Activated CD4-positive, alpha-beta T cell treated with anti-CD3 and anti-CD28 coated beads, Interleukin-2, Interleukin-4, amounts not matched to agents 100 ng/mL and 50 ng/mL, durations not matched to agents 16 hours and 8 hours (primary cell): ENCODE data around the gene ZNF592.
"Not testable (repeated sequence)": the region's sequence is repeated elsewhere in the genome, so short reads cannot be mapped to it uniquely, and the experiment has no call there.

ENCODE experiments used
- DNase-seq: peaks from one replicate; pipeline ENCODE4 v3.0.0-alpha.2; 2020; ENCODE audit warnings: low spot score

Gene ZNF592

DNA sequence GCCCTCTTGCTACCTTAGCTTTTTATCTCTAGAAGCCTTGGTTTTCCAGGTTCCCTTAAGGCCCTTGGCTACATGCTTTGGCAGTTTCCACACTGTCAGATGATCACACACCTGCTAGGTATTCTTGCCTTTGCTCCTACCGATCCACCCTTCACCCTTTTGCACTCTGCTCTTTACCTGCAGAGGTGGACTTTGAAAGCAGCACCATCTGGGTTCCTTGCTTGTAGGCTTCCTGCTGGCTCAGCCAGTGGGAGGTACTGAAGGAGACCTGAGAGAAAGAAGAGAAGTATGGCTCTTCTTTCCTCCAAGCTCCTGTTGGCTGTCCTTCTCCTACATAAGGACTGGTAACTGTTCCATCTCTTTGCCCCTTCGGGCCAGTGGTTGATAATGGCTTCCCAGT is 7.3 kb upstream of the ZNF592 start:
- no peak for DNase-seq

DNA sequence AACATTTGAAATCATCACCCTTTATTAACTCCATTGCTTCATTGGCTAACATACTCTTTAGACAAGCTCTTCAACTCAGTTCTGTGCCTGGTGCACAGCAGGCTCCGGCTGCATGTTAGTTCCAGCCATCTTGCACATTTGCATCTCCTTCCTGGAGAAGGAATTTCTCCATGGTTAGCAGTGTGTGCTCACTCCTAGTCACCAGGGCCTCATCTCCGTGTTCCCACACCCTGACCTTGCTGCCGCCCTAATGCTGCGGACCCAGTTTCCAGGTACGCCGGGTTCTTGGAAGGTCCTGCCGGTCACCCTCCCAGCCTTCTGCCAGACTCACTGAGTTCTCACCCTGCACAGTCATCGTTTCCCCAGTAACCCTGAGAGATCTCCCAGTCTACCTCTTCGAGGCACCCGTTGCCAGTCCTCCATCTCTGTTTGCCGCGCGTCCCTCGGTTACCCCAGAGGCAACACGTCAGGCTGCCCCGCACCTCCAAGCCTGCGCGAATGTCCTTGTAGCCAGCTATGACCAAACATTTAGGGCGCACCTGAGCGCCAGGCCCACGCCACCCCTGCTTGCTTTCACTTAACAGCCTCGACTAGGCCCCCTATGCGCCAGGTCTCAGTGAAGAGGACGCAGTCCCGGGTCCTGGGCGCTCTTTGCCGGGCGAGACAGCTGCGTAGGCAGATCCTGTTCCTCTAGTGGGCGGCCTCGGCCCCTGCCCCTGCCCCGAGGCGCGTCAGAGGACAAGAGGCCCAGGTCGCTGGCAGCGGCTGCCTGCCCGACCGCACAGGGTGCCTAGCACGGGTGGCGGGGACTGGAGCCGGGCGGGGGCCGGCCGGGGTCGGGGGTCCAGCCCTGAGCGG is 747 bp upstream of the ZNF592 start:
- peak; percentile 64 for DNase-seq

DNA sequence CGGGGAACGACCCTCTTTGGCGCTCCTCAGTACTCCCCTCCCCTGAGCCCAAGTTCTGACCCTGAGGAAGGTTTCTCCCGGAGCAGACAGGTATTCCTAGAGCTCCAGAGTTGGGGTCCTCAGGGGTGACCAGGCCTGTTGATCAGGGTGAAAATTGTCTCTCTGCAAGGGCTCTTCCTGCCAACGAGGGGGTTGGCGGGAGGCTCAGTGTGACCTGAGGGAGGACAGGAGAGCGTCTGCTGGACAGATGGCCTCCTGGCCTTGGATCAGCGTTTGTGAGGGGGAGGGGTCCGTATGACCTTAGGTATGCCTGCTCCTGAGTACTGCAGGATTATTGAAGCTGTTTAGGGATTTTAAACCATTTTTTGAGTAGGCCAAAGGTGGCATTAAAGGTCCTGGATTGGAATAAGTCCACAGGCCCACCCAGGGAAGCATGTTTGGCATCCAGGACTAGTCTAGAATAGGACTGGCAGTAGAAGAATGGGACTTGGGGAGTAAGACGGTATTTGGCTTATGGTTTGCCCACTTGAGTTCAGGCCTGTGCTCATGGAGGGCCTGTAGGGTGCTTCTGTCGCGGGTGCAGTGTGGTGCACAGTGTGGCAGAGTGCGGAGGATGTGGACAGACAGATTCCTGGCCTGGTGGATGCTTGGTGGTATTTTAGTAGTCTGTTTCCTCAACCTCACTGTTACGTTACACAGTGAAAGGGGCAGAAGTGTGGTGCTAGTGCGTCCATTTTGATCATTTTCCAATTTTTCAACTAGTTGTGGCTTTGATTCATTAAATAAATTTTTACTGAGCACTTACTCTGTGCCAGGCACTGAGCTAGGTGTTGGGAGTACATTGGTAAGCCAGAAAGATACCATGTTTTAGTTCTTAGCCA is 959 bp downstream of the ZNF592 start:
- peak; percentile 65 for DNase-seq

DNA sequence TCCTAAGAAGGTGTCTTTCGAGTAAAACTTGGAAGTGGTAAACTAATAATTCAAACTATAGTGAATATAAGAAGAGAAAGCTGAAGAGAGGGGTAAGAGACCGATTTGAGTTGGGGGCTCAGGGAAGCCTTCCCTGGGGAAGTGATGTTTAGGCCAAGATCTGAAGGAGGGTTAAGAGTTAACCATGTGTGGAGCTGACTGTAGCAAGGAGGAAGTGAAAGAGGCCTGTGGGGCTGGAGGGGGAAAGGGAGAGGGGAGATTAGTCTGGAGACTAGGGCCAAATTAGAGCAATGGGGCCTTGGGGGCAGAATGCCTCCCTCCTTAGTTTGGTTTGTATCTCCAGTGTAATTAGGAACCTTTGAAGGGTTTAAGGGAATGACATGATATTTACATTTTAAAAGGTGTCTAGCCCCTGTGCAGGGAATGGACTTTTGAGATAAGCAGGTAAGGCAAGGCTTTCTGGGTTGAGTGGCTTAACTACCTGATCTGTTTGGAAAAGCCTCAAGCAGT is 2.2 kb downstream of the ZNF592 start:
- DNase-seq, result no peak

DNA sequence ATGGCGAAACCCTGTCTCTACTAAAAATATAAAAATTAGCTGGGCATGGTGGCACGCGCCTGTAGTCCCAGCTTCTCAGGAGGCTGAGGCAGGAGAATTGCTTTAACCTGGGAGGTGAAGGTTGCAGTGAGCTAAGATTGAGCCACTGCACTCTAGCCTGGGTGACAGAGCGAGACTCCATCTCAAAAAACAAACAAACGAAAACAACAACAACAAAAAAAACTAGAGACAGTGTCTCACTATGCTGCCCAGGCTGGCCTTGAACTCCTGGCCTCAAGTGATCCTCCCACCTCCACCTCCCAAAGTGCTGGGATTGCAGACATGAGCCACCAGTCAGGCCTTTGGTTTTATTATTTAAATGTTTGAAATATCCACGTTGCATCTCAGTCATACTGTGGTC is 3.3 kb downstream of the ZNF592 start:
- not testable (repeated sequence) for DNase-seq

DNA sequence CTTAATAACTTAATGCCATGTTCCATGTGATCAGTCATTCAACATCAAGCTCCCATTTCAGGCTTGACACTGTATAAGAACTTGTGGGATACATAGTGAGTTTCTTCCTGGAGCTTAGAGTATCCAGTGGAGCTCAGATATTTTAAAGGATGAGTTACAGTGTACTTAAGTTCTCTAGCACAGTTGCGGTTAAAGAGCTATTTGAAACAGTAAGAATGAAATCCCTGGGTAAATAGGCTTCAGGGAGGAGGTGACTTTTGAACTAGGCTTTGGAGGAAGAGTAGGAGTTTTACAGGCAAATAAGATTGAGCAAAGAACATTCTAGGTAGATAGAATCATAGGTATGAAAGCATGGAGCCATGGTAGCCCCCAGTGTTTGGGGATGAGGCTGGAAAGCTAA is 3.8 kb downstream of the ZNF592 start:
- DNase-seq, result no peak

DNA sequence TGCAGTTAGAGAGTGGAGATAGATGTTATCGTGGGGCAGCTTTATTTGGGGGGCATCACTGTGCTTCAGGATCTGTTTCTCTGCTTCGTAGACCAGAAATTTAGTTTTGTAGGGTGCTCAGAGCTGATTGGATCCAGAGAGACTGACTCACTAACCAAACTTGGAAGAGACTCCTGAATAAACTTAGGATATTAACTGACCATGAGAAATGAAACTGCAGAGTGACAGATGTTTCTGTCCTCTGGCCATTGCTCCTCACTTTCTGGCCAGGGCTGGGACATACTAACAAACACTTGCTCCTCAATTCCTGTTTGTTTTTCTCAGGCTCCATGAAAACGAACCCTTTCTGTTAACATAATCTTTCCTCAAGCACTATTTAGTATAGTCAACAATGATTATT is 4.3 kb downstream of the ZNF592 start:
- DNase-seq, result no peak

DNA sequence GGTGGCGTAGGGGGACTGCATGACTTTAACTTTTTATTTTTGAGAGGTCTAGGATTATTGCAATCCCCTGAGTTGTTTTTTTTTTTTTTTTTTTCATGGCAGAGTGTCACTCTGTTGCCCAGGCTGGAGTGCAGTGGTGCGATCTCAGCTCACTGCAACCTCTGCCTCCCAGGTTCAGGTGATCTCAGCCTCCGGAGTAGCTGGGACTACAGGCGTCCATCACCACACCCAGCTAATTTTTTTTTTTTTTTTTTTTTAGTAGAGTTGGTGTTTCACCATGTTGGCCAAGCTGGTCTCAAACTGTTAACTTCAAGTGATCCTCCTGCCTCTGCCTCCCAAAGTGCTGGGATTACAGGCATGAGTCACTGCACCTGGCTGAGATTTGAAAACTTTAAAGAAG is 6.5 kb downstream of the ZNF592 start:
- DNase-seq, result not testable (repeated sequence)

DNA sequence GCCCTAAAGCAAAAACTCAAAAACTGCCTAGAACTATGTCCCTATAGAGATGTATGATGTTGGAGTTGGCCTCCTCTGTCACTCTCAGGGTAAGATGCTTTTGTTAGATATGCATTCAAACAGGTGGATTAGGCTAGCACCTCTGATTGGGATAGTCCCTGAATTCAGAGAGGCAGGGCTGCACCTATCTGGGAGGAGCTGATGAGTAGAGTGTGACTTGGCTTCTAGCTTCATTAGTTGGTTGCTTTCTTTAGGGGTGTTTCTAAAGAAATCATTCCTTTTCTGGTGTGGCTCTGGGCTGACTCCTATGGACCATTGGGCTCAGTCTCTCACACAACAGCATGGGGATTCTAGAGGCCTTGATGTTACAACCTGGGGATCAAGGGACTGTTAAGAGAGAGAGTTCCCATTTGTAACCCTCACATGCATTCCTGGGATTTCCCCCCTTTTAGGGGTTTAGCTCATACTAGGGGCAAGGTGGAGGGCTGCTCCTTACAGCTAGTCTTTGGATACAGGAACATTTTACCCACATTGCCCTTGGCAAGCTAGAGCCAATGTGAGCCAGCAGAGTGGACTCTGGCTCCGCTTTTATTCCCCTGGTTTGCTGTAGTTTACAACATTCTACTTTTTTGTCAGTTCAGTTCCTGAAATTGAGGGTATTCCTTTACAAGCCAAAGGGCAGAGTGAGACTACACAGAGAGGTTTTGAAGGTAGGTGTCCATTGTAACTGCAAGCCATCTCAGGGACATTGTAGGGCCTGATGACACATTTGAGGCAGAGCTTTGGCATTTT is 7.5 kb downstream of the ZNF592 start:
- no peak for DNase-seq

DNA sequence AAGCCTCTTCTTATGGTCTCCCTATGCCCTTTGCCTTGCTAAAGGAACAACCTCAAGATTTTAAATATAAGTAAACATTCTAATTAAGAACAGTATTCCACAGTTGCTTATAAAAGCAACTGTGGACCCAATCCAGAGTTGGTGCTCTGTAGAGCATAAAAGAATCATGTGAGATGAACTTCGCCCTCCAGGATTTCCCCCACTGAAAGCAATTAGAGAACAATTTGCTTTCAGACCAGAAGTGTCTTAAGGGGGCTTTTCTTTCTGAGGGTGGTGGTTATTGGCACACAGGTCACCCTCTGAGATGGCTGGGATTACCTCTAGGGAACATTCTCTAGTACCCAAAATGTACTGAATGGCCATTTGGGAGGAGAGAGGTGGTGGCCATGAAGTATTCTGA is 10.6 kb downstream of the ZNF592 start:
- no peak for DNase-seq

DNA sequence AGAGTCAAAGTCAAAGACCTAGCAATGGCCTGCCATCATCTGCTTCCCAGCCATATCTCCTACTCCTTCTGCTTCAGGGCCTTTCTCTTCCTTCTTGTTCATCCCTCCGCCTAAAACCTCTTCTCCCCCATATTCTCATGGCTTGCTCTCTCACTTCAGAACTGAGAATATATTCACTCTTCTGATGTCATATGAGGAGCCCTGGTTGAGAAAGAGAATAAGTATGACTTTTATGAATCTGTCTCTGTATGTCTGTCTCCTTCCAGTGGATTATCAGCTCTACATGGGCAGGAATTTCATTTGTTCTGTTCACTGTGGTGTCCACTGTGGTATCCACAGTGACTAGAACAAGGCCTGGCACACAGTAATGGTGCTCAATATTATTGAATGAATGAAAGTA is 11.8 kb downstream of the ZNF592 start:
- DNase-seq, result no peak

DNA sequence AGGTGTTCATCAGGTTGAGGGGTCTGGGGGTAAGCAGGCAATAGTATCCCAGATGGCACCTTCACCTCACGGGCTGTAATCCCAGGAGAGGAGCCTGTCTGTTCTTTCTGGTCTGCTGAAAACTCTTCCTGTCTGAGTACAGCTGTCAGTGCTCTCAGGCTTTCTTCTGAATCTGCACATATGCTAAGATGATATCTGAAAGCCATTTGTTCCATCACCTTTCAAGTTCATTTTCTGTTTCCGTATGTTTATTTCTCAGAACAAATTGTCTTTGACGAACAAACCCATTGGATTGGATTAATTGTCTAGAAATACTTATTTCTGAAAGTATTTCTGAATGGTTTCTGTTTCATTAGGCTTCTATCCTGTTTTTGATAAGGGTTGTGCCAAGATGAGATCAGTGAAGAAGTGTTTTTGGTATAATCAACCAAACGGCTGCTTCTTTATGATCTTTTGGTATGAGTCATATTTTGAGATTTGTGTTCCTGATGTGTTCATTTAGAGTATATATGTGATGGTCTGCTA is 13.3 kb downstream of the ZNF592 start:
- peak; percentile 76 for DNase-seq

DNA sequence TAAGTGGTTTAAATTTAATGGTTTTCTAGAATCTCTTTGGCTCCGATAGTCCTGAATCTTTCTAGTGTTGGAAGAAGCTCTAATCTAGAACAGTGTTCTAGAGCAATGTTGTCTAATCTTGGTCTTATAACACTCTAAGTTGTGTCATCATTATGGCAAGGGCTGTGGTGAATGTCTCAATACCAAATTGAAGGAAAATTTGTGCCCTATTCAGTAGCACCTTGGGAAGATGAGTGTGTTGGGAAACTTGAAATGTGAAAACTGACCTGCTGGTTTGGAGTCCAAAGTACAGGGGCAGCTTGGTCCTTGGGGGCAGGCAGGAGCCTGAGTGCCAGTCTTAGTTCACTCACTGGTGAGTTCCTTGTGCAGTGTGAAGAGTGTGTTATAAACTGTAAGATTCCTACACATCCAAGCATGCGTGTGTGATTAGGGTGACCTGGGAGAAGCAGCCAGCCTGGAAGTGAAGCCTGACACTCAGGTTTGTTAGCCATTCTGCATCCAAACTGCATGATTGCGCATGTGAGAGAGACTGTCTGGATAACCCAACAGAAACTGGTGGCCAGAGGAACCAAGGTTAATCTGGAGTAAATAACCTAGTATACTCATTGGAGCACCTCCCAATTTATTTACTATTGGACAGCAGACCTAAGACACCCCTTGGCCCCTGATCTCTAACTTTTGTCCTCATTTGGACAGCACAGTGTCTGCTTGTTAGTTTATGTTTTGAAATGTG is 14.6 kb downstream of the ZNF592 start:
- DNase-seq, result no peak

DNA sequence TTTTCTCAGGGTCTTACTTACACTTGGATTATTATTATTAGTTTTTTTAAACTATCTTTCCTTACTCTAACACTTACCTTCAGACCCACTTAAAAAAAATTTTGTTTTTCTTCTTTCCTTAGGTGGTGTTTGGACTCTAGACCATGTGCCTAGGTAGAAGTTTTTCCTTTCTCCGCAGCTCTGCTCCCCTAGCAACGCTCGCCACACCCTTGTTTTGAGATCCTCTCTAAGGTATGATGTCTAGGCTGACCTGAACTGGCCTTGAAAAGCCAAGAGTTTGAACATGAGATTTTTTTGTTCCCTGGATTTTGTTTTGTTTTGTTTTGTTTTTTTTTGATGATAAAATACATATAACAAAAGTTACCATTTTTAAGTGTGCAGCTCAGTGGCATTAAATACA is 16.2 kb downstream of the ZNF592 start:
- no peak for DNase-seq

DNA sequence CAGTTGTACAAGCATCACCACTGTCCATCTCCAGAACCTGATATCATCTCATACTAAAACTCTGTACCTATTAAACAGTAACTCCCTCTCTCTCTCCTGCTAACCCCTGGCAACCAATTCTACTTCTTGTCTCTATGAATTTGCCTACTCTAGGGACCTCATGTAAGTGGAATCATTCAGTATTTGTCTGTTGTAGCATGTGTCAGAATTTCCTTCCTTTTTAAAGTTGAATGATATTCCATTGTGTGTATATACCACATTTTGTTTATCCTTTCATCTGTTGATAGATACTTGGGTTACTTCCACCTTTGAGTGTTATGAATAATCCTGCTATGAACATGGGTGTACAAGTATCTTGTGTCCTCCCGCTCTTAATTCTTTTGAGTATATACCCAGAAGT is 16.6 kb downstream of the ZNF592 start:
- no peak for DNase-seq

DNA sequence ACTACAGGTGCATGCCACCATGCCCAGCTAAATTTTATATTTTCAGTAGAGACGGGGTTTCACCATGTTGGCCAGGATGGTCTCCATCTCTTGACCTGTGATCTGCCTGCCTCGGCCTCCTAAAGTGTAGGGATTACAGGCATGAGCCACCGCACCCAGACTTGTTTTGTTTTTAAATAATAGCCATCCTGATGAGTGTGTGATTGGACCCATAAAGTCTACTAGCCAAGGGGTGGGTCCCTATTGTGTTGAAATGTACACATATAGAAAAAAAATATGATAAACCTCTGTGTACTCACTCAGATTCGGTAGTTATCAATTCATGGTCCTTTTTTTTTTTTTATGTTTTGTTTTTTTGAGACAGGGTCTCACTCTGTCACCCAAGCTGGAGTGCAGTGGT is 17.3 kb downstream of the ZNF592 start:
- no peak for DNase-seq

DNA sequence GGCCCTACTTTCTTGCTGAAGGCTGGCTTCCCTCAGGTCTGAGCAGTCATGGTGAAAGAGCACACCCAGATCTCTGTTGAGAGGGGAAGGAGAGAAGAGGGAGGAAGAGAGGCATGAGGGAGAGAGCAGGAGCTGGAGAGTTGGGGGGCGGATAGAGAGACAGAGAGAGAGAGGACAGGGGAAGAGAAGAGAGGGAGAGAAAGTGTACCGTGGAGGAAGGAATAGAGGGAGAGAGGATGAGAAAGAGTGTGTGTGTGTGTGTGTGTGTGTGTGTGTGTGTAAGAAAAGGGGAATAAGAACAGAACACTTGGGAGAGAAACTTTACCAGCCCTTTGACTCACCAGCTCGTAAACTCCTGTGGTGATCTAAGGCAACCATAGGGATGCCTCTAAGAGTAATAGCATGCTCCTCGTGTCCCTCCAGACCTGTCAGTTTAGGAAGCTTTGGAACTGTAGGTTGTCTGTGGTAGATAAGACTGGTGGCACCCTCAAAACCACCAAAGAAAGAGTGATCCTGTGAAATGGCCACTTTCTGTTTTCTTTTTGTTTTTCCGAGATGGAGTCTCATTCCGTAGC is 18.2 kb downstream of the ZNF592 start:
- DNase-seq, result no peak

DNA sequence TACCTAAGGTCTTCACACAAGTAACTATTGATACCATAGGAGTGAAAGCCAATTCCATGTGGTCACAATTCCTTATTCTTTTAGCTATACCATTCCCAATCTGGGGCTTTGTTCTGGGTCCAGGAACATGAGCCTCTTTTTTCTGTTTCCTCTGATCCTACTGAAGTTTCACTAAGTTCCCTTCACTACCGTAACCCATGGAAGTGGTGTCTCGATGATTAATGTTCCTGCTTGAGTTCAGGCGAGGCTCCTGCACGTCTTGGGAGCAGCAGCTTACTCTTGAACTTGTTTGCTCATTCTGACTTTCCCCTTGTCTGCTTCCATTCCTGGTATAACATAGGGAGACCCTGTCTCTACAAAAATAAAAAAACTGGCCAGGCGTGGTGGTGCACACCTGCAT is 23.6 kb downstream of the ZNF592 start:
- DNase-seq, result no peak

DNA sequence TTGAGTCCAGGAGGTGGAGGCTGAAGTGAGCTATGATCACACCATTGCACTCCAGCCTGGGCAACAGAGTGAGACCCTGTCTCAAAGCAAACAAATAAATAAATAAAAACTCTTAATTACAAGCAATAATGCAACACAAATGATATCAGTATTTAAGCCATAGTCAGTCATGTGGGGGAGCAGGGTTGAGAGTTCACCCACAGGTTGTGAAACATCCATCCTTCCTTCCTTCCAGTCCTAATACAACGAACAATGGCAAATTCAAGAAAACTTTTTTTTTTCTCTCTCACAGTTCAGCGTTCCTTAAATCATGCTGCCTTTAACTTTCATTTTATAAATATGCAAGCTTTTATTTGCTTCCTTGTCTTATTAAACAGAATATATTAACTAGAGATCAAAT is 24.1 kb downstream of the ZNF592 start:
- no peak for DNase-seq

DNA sequence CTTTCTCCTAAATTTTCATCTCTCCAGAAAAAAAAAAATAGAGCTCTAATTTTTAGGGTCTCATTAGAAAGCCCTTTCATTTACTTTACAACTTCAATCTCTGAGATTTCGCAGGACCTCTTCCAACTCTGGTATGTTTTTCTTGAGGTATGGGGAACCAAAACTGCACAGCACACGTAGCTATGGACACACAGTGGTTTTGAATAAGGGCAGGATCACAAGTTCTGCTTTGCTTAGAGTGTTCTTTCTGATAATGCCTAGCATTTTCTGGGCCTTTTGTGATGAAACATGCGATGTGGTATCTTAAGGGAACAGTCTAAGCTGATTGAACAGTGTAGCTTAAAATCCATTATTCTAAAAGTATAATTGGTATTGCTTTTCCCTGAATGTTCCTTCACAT is 25.3 kb downstream of the ZNF592 start:
- no peak for DNase-seq

DNA sequence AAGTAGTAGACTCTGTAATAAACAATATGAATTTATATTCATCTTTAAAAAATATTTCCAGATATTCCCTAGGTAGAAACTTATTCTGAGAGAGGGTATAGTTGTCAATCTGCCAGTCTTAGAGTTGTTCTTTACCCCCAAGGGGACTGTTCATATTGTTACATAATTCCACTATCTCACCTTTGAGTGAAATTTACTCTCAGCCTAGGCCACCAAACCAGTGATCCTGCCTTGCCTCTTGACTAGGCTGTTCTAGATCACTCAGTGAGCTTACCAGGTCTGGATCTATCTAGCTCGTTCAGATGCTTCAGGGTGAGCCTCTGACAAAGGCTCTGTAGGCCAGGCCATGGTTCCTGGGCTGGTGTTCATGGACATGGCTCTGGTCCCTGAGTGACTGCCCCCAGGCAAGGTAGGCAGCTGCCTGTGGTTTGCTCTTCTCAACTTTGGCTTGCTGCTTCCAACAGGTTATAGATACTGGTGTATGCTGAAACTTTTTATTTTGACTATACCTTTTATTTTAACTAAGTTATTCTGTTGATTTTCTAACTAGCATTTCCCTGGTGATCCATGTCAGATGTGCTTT is 27.6 kb downstream of the ZNF592 start:
- DNase-seq, result no peak
